DMS114 treated with DMSO at 0.1 percent for 48 hours (cell line): Measurements from ENCODE around the gene IER5.
"Not testable (repeated sequence)": the region's sequence is repeated elsewhere in the genome, so short reads cannot be mapped to it uniquely, and the experiment has no call there.

Experiments used
- DNase-seq: peaks from one replicate; lab custom pipeline; 2025; ENCODE audit not compliant: unreplicated experiment; lab: John Stamatoyannopoulos, UW

IER5 gene

DNA sequence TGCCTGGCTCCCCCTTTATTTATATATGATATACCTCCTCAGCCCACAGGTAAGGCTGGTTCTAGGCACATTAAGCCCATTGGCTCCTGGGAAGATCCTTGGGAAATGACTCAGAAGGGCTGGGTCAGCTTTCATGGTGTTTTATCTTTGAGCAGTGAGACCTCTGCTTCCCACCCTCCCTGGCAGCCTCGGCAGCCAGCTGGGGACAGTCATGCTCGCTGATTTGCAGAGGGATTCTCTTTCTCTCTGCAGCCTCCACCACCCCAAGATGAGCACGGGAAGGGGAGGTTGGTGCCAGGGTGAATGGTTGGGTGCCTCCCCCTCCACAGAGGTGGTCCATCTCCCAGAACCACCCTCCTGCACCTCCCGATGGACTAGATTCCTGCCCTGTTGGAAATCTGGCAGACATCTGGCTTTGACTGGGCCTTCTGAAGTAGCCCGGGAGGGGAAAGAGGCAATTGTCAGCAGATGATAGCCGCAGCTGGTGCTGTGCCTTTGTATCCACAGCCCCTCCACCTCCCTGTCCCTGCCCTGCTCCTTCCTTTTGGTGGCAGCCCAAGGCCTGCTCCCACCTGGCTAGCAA is 24.6 kb downstream of the IER5 start:
- no peak for DNase-seq

DNA sequence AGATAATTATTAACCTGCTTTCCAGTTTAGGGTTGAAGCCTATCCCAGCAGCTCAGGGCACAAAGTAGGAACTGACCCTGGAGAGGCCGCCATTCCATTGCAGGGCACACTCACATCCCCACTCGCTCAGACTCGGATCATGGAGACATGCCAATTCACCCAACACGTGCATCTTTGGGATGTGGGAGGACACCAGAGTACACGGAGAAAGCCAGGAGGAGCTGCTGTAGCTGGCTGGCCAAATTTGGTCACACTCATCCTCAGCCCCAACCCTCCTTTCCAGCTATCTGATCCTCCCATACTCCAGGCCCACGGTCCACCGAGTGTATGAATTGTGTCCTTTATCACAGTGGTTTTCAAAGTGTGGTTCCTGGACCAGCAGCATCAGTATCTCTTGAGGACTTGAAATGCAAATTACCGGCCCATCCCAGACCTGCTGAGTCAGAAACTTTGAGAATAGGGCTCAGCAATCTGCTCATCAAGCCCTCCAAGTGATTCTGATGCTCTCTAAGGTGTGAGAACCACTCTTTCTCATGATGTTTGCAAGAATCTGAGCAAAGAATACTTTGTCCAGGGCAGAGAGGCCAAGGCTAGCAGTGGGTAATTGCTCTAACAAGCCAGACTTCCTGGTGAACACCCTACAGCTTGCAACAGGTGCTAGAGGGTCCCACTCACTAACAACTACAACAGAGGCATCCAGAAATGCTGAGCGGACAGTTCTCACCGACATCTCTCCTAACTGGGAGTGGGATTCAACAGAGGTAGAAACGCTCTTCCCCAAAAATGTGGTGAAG is 26.3 kb downstream of the IER5 start:
- DNase-seq = no peak

DNA sequence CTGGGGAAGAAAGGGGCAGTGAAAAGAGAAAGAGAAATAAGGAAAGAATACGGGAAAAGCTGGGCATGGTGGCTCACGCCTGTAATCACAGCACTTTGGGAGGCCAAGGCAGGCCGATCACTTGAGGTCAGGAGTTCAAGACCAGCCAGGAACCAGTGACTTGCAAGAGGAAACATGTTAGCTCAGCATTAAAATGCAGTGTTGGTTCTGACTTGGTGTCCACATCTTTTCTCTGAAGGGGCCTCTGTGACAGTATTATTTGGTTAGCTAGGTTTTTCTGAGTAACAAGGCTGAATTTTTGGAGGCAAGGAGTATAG is 26.8 kb downstream of the IER5 start:
- DNase-seq = no peak

DNA sequence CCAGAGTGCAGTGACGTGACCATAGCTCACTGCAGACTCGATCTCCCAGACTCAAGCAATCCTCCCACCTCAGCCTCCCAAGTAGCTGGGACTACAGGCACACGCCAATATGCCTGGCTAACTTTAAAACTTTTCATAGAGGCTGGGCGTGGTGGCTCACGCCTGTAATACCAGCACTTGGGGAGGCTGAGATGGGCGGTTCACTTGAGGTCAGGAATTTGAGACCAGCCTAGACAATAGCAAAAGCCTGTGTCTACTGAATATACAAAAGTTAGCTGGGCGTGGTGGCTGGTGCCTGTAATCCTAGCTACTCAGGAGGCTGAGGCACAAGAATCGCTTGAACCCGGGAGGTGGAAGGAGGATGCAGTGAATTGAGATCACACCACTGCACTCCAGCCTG is 27.5 kb downstream of the IER5 start:
- not testable (repeated sequence) for DNase-seq

DNA sequence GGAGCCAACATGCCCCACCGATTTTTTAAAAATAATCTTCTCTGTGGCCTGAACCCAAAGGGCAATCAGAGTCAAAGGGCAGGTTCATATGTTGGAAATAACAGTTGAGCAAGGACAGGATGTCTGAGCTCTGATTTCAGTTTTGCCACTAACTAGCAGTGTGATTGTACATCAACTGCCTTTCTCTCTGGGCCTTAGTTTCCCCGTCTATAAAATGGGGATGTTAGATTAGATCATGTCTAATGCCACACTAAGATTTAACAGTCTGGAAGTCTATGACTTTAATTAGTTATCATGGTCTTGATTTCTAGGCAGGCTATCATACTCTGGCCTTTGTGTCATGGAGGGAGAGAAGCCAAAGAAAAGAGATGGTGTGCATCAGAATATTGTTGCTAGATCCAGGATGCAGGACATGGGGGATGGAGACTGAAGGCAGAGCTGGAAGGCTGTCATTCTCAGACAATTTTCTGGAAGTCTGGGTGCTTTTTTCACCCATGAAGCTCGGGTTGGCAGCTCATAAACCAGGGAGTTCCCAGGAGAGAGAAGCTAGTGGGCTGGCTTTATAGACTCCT is 28.4 kb downstream of the IER5 start:
- no peak for DNase-seq

DNA sequence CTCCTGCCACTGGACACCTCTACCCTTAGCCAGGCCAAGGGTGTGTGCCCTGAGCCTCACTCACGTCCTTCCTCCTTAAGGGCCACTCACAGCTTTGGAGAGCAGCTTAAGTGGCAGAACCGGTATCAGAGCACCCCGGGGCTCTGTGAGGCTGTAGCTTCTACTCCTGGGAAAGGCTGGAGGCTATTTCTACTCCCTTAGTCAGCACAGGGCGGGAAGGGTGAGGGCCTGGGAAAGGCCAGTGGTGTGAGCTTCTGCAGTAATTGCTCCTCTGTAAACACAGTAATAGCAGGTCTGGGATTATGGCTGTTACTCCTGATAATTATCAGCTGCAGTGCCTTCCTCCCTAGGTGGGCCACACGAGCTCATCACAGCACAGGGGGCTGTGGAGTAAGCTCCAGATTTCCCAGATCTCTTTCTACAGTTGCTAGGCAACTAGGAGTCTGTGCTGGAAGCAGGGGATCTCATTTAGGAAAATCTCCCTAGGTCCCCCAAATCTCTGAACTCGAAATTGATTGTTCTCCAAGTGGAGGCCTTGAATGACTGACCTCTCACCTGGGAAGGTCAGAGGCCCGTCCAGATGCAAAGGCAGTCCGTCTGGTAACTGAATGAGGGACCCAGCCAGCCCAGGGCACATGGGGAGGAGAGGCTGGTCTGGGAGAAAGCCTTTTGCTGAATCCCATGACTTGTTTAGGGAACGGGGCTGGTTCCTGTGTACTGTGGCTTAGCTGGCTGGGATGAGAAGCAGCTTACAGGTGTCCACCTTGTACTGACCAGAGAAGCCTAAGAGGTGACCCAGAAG is 29.3 kb downstream of the IER5 start:
- no peak for DNase-seq

DNA sequence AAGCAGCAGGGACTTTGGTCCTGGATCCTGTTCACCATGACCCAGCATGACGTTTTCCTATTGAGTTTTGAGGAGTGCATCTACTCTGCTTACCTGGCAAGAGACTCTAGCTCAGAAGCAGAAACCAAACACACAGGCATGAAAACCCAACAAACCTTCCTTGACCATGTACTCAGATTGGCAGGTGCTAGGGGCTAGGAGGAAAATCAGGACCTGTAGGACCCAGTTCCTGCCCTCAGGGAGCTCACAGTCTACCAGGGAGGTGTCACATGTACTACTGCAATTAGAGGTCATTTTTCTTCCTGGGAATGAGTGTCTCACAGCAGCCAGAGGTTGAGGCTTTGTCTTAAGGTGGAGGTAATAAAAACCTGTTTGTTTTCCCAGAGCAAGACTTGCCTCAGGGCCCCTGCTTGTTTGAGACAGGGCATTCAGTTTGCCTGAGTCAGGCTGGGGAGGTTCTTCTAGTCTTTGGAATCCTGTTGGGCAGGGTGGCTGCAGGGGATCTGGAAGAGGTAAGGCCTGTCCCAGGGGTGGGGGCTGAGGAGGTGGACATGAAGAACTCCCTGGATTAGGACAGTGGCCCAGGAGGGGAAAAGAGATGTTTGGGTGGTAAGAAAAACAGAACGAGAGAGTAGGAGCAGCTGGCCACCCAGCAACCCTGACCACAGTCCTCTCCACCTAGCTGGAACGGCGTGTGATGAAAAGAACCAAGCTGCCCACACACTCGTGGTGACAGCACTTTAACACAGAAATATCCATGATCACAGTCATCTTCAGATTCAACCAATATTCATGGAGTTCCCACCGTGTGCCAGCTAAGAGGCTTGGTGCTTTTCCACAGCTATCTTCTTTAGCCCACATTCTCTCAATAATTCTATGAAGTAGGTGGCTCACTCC is 30.8 kb downstream of the IER5 start:
- DNase-seq = no peak

DNA sequence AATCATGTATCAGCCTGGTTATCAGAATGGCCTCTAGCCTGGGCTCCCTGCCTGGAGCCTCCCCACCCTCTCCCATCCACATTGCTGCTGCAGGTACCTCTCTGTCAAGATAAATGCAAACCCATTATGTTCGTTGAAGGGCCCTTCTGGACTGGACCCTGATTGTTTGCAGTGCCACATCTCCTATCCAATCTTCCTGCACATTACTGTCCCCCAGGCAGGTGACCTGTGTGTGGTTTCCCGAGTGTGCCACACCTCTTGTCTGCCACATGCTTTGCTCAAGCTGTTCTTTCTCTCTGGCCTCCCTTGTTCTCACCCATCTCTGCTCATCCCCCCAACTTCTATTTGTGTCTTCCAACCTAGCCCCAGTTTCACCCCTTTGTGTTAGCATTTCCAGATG is 32.4 kb downstream of the IER5 start:
- DNase-seq = no peak

DNA sequence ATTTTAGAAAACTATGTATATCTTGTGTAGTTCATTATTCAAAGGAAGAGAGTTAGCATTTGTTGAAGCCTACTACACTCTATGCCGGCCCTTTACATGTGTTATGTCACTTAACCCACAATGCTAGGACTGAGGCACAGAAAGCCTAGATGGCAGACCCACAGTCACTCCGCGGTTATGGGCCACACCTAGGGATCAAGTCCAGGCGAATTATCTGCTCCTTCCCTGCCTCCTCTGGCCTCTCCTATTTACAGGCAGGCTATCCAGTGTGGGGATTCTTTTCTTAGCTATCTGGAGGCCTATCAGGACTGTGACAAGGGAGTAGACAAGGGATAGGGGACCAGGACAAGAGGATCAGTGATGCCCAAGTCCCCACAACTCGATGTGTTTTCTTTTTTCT is 33.0 kb downstream of the IER5 start:
- no peak for DNase-seq

DNA sequence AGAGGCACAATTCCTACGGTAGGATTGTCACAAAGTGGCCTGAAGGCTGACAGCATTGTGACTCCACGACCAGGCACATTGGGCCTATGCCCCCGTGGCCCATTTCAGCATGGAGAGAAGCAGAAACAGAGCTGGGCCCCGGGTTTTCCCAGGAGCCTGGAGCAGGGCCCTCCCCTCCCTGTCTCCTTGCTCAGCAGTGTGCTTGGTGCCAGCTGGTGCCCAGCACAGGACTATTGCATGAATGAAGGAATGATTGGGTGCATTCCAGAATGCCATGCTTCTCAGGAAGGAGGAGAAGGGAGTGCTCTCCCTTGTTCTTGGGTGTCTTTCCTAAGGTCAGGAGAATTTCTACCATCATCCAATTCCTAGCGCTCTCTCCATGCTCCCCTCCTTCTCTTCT is 33.7 kb downstream of the IER5 start:
- no peak for DNase-seq

DNA sequence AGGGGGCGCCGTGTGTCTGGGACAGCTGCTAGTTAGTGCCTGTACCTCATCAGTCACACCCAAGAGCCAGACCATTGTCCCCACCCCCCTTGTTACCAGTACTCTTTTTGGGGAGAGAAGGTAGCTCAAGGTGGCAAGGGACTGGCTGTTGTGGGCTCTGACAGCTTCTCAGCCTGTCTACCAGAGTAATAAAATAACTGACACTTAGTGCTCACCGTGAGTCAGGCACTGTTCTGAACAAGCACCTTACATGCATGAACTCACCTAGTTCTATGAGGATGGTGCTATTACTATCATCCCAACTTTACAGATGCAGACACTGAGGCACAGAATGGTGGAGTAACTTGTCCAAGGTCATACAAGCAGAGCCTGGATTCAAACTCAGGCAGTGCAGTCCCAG is 34.7 kb downstream of the IER5 start:
- DNase-seq = no peak

DNA sequence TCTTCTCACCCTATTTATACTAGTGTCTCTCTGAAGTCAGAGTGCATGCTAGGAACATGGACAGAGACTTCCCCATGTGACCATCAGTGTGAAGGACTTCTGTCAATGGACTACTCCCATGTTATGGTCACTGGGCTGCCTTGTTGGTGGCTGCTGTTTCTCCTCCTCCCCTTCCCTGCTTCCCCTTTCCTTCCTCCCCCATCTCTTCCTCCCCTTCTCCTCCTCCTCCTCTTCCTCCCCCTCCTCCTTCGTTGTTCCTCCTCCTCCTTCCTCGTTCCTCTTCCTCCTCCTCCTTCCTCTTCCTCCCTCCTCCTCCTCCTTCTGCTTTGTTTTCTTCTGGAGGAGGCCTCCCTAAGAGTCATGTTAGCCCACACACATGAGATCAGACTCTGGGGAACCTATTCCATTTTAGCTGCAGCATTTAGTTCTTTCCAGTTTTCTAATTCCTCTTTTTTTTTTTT is 35.8 kb downstream of the IER5 start:
- no peak for DNase-seq

DNA sequence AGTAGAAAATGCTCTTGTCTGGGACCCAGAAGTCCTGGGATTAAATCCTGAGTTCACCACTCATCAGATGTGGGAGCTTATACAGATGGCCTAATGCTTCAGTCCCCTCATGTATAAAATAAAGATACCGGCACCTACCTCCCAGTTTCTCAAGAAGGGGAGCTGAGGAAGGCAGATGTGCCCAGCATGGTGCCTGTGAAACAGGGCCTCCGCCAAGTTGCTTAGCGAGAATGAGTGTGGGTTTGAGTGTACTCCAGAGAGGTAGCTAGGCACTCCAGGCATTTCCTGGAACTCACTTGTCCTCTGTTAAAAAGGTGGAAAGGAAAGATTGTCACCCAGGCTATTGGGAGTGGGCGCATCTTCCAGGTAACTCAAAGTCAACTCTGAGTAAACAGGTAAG is 37.8 kb downstream of the IER5 start:
- DNase-seq = no peak

DNA sequence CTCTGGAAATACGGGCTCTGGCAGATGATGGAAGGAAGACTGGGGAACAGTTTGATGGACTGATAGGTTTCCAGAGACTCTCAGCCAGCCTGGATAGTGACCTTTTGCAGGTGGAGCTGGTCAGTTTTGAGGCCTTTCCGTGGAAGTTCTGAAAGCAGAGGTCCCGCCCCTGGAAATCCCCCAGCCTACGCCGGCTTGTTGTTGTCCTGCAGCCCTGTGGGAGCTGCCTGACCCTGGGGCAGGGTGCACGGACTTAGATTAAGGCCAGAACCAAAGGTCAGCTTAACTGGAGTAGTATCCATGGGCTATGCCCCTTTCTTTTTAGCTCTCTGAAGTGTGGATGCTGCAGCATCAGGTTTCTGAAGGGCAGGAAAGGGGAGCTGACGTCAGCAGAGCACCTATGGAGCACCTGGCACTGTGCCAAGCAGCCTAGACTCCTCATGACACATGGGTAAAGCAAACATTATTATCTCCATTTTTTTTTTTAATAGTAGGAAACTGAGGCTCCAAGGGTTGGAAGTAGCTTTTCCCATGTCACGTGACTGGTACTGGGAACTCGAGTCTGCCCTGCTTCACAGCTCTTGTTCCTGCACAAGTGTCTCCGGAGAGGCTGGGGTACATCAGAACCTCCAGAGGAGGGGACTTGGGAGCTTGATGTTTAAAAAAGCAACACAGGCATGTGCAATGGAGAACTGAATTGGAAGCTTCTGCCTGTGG is 38.5 kb downstream of the IER5 start:
- DNase-seq = no peak

DNA sequence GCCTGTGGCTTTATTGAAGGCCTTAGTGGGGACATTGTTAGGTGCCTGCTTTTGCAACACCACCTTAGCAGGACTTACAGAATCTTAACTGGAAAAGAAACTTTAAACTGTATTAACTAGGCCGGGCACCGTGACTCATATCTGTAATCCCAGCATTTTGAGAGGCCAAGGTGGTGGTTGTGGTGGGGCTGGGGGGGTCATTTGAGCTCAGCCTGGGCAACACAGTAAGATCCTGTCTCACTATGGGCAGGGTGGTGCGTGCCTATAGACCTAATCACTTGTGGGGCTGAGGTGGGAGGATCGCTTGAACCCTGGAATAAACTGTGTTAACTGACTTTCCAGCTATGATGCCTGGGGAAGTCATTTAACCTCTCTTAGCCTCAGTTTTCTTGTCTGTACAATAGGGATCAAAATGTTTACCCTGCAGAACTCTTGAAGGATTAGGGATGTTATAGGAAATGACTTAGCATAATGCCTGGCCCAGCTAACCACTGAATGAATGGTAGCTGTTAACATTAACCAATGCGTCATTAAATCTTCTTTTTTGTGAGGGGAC is 39.5 kb downstream of the IER5 start:
- no peak for DNase-seq

DNA sequence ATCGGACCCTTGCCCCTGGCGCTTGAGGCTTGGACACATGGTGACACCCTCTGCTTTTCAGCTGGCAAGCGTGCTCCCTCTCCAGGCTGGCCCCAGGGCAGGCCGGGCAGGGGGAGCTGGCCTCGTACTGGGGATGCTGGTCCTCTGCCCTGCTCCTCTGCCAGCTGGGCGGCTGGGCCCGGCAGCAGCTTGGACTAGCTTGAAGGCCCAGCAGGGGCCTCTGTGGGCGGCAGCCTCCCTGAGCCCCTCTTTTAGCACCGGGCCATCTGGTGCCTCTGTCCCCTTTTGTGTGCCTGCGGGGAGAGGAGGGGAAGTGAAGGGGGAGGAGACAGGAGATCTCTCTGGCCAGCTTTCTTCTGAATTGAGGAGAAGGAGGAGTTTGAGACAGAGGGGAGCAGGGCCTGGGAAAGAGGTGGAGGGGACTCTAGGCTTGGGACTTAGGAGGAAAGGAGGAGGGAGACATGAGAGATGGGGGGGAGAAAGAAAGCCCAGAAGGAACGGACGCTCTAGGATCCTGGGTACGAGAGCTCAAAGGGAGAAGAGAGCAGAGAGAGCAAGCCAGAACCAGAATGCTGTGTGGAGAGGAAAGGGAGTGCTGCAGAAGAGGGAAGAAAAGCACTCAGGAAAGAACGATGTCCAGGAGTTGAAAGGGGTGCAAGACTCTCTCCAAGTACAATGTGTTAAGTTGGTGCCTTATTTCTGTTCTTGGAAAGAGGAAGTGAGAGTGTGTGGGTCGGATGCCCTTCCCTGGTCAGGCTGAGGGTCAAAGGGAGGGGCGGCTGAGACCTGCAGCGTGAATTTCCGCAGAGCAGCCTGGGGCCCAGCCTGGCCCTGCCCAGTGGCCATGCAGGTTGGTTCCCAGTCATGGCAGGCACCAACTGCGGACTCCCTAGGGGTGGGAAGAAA is 40.3 kb downstream of the IER5 start:
- no peak for DNase-seq

DNA sequence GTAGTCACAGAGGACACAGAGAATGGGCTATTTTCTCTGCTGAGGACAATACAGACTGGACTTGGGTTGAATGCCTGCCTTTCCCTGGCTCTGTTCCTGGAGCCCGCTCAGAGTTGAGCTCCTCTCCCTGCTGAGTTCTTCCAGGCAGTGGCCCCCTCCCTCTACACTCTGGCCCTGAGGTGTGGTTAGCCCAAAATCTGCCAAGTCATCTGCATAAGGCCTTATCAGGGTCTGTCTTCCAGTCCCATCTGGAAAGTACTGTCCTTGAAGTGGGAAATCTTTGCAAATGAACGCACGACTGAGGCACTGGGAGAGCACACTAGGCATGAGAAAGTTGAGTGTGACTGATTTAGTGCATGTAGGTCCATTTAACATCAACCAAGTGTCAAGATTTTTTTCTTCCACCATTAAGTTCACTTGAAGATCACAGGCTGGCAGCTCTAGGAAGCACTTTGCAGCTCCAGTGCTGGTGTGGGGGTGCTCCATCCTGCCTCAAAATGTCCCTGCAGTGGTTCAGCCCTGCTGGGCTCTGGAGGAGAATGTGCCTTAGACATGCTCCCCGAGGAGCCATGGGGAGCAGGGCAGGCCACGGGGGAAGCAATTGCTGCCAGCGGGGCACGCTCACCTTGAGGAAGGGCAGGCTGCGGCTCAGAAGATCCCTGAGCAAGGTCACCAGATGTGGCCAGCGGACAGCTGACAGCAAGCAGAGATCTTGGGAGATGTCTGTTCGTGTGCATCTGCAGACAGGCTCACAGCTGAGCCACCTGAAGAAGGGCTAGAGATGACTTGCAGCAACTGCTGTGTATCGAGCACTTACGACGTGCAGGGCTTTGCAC is 41.5 kb downstream of the IER5 start:
- DNase-seq = no peak
